GM19240 (cell line): ENCODE results near the gene ALOXE3.
"Not testable (repeated sequence)": the region's sequence is repeated elsewhere in the genome, so short reads cannot be mapped to it uniquely, and the experiment has no call there.

Experiments used
- DNase-seq: peaks from one replicate; pipeline ENCODE4 v3.0.0; 2011; ENCODE audit warnings: low spot score; ENCODE audit not compliant: insufficient read length

Gene ALOXE3

DNA sequence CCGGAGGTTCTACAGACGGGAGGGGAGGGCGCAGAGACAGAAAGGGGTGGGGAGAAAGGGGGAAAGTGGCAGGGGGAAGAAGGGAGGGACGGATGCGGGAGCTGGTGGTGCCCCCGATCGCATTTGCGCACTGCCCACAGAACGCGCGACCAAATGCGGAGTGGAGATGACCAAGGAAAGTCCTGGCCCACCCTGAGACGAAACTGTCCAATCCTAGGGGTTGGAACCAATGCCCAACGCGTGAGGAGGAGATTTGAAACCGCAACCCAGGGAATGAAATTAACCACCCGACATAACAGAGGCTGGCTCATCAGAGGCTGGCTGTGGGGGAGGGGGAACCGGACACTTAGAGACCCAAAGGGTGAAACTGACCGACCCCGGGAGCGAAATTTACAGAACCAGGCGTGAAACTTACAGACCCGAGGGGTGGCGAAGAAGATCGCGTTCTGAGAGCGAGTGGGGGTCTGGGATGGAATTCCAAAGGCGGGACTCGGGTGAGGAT lies 4.2 kb upstream of the ALOXE3 start:
- no peak for DNase-seq

DNA sequence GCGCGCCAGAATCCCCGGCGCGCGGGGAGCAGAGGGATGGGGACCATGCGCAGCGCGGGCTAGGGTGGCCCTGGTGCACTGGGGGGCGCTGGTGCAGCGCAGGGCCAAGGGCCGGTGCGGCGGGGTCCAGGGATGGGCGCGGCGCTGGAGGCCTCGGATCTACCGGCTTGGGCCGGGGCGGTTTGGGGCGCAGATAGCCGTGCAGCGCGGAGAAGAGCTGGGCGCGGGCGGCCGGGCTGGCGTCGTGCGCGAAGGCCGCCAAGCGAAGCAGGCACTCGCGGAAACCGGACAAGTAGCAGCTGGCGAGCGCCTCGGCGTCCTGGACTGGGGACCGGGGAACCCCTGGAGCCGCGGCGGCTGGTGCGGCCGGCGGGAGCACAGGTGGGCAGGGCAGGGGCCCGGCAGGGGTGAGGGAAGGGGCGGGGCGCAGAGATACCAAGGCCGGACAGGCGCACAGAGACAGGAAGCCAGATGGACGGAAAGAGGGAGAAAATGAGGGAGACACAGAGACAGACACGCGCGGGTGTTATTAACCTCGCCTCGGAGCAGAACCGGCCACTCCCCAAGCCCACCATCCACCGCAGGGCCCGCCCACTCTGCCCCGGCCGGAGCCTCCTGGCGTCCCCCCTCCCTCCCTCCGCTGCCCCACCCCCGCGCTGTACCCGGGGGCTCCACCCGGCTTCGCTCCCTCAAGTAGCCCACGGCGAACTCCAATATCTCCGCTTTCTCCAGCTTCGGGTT lies 3.5 kb upstream of the ALOXE3 start:
- no peak for DNase-seq

DNA sequence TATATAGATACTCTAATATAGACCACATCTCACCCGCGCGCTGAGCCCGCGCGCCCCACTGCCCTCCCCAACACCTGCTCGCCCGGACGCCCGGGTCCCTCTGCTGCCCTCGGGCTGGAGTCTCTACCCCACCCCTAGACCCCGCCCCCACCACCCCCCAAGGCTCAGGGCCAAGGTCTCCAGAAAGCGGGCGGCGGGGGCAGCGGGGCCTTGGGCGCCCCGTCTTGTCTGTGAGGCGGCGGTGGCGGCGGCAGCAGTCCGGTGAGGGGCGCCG lies 3.0 kb upstream of the ALOXE3 start:
- no peak for DNase-seq

DNA sequence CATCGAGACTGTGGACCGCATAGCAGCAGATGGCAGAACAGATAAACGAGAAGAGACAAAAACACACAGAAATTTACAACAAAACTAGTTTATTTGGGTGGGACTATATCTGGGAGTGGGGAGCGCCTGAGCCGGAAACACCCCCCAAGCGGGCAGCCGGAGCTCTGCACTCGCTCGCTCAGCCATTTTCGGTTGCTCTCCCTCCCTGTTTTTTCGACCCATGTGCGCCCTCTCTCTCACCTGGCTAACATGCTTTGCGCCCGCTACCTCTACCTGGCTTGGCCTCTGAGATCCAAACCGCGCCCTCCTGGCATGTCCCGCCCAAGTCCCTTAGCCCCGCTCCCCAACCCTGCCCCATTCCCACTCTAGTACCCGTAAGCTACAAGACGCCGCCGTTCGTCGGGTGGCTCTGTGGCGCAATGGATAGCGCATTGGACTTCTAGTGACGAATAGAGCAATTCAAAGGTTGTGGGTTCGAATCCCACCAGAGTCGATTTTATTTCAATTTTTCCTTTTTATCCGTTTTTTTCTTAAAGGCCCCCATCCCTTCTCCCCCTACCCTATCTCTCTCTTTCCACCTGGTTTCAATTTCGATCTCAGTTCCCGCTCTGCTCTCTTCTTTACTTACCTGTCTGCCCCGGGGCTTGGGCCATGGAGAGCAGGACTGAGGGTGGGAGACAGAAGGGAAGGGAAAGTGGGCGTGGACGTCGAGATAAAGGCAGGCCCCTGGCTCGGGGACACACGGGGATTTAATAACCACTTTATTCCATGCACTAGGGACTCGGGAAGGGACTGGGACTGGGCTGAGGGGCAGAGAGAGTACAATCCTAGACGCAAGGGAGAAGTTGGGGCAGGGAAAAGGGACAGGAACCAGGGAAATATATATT lies 2.4 kb upstream of the ALOXE3 start:
- DNase-seq, result no peak

DNA sequence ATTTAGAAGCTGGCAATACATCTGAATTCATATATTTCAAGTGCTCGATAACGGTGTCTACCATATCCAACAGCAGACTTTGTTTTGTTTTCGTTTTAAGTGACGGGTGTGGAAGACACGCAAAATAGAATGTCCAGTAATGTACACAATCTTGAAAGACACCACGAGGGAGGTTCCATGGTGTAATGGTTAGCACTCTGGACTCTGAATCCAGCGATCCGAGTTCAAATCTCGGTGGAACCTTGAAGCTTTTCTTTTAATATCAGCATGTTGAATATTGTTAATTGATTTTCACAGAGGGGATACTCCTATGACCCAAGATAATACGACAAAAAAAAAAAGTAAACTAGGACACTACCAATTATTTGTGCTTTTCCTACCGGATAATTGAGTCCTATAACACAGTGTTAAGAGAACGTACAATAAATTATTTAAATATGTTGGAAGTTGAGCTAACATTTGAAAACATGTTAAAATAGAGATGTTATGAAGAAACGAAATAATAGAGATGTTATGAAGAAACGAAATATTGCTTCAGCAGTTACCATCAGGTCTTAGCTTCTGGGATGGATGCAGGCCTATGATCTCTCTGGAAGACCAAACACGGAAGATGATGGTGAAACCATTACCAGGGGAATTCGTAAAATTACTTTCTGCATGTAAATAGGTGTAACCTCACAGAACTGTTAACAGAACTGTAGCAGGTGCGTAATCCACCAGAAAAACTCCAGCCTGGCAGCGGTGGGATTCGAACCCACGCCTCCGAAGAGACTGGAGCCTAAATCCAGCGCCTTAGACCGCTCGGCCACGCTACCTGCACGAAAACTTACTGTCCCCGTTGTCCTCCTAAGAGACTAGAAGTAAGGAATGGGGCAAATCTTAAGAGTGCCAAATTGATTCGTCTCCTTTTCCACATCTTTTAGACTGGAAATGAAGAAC lies 1.5 kb upstream of the ALOXE3 start:
- no peak for DNase-seq

DNA sequence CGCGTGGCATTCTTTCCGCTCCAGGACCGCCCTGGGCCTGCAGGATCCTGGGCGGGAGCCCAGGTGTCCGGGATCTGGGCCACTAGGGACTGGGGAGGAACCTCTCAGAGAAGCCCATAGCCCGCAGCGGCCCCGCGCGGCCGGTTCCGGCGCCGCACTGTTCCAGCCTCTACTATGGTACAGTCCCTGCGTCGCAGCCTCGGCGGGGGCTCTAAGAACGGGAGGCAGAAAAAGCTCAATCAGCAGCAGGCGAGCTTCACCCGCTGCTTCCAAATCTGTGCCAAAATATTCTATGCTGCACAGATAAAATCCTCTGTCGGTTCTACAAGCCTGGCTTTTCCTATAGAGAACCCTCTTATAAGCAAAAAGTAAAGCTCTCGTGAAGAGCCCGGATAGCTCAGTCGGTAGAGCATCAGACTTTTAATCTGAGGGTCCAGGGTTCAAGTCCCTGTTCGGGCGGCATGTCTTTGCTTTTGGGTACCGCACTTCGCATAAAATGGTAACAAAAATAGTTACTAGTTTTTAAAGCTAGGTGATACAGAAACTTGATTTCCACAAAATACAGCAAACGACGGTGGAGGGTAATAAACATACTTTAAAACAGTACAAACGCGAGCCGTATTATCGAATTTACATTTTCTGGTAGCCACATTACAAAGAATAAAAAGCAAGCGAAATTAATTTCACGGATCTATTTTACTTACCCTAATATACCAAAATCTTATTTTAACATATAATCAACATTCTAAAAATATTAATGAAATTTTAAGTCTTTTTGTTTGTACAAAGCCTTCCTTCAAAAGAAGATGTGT lies 661 bp upstream of the ALOXE3 start:
- DNase-seq, result no peak

DNA sequence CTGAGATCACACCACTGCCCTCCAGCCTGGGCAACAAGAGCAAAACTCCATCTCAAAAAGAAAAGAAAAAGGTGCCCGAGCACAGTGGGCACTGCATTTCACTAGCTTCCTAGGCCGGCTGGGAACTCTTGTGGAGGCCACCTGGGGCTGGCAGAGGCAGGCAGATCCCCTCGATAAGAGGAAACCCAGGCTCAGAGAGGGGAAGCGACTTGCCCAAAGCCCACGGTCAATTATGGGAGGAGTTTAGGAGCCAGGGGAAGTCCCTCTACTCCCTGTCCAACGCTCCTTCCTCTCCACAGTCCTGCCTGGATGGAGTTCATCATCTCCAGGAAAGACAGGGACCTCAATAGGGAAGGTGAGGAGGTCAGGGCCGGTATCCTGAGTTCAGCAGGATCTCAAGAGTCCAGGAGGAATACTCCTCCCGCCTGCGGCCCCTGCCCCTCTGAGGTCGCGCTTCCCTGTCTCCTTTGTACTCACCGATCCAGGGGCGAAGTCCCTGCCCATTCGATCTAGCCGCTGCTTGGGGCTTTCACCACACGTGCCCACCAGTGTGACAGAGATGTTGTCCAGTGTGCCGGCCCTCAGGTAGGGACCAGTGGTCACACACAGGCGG lies 841 bp downstream of the ALOXE3 start:
- DNase-seq, result no peak

DNA sequence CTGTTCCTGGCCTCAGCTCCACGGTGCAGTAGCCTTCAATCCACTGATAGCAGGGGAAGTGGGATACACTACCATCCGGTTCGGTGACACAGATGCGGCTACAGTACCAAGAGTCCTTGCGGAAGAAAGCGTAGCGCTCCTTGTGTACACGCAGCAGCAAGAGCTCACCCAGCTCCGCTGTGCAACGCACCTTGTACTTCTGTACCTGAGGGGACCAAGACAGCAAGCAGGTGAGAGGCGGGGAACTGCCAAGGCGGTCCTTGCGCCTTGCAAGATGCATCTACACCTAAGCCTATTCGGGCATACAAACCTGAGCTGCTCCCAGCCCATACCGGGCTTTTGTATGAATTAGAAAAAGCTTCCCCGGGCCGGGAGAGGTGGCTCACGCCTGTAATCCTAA lies 1.5 kb downstream of the ALOXE3 start:
- DNase-seq, result no peak

DNA sequence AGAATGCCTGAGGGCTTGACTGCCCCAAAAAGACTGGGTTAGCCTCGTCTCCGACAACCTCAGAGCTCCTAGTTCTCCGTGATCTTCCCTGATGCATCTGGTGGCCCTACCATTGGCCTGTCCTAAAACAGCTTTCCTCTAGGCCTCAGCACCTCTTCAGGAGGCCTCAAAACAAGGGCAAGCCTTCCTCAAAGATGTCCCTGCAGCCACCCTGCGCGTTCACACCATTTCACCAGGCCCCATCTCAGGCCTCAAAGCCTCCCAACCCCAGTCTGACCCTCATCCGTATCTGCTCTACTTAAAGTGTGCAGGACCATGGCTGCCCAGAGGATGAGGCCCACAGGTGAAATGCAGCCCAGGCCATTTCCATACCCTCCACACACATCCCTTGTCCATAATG lies 7.4 kb downstream of the ALOXE3 start:
- no peak for DNase-seq

DNA sequence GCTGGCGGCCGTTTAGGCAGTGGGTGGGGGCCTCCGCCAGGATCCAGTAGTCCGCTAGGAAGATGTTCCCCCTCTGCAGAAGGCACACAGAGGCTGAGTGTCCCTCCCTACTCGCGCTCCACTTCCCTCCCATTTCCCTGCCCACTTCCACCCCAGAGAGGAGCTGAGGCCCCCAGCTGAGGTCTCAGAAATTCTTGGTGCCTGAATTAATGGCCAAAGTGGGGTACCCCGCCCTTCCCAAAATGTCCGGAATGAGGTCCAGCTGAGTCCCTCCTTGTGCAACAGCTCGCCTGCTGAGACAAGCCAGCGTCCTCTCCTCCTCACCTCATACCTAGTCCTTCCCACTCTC lies 7.9 kb downstream of the ALOXE3 start:
- DNase-seq, result no peak

DNA sequence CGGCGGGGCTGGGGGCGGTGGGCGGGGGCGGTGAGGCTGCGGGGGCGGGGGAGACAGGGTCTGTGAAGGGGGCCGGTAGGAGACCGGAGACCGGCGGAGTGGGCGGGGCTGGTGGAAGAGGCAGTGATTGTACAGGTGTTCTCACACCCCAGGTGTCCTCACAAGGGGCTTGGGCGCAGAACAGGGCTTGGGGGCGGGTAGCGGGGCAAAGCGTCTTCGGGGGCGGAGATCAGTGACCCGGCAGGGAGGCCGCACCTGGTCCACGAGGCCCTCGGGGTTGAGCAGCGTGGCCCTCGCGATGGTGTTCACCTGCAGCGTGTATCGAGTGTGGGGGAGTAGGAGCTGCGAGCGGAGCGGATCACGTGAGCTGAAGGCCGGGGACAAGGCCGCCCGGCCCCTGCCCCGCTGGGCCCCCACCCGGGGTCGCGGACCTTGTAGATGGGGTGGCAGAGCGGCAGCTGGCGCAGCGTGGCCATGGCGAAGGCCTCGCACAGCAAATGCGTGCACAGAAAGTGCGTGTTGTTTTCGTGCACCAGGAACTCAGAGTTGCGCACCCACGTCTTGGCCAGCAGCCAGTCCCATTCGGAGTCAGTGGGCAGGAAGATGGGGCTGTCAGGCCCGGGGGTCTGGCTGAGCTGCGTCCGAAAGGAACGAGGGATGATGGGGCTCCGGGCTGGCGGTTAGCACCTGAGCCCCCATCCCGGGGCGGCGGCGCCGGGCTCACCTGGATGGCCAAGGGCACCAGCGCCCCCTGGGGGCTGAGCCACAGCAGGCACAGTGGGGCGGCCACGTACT lies 8.5 kb downstream of the ALOXE3 start:
- no peak for DNase-seq

DNA sequence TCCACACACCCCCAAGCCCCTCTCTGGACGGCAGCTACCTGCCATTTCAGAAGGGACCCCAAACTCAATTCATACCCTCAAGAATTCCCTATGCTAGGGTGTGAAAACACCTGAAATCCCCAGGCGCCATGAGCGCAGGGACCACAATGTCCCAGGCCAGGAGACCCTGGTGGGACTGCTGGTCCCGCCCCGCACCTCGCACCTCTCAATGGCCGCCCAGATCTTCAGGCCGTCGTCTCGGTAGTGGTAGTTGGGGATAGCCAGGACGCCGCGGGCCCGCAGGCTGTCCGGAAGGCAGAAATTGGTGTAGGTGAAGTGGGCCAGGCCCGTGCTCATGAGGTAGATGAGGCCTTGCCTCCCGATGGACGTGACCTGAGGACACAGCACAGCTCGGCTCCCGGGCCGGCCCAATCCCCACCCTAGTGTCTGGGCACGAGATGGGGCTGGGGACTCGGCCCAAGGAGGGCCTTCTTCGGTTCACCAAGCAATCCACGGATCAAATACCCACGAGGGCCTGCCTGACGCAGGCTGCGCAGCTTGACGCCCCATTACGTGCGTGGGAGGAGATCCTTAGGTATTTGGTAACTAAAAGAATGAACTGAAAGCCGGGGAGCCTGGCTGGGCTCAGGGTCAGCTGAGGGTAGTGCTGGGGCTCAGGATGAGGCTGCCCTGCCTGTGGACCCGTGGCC lies 9.2 kb downstream of the ALOXE3 start:
- DNase-seq, result no peak

DNA sequence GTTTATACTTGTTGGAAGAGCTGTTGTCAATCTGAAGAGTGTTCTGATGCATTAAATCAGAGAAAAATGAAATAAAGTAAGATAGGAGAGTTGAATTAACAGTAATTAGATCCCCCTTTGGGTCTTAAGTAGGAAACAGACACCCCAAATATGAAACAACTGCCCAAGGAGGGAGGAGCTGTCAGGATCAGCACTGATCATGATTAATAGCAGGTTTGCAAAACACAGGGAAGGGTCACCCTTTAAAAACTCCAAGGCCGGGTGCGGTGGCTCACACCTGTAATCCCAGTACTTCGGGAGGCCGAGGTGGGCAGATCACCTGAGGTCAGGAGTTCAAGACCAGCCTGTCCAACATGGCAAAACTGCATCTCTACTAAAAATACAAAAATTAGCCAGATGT lies 11.3 kb downstream of the ALOXE3 start:
- DNase-seq, result not testable (repeated sequence)

DNA sequence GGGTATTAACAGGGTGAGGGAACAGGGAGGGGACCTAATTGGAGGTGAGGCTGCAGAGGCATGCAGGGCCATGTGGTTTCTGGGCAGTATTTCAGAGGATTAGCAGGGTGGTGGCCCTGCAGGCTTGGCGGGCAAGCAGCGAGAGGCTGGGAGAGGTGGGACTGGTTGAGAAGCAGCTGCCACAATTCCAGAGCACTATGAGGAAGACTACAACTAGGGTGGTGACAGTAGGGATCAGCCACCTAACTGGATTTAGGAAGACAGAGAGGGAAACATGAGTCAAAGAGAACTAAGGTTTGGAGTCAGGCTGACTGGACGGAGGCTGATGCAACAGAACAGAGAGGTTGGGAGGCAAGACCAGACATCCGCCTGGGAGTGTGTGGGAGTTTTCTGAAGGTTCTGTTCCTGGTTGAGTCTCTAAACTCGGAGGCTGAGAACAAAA lies 12.3 kb downstream of the ALOXE3 start:
- no peak for DNase-seq

DNA sequence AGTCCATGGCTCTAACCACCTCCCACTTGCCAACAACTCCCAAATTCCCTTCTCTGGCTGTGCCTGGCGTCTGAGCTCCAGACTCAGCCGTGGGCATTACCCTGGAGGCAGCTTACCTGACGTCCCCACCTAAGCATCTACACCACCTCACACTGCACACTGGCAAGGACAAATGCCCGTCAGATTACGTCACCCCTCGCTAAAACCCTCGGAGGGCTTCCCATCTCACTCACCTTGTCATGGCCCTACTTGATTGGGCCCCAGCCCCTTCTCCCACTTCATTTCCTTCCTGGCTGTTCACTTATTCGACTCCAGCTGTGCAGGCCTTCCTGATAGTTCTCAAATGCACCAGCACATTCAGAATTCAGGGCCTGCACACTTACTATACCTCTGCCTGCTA lies 13.4 kb downstream of the ALOXE3 start:
- no peak for DNase-seq

DNA sequence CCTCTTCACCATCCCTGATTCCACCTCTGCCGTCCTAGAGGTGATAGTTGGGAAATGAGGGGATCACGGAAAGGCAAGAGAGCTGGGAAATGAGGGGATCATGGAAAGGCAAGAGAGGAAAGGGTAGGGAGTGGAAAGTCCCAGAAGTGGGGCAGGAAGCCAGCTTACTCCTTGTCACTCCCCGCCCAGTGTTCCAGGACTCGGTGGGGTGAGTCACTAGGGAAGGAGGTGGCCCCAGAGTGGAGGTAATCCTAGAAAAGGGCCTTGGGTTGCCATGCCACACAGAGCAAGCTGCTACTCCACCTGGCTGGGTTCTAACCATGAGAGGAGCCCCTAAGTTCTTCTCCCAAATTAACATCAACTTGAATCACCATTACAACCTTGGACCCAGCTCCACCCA lies 14.8 kb downstream of the ALOXE3 start:
- DNase-seq, result no peak

DNA sequence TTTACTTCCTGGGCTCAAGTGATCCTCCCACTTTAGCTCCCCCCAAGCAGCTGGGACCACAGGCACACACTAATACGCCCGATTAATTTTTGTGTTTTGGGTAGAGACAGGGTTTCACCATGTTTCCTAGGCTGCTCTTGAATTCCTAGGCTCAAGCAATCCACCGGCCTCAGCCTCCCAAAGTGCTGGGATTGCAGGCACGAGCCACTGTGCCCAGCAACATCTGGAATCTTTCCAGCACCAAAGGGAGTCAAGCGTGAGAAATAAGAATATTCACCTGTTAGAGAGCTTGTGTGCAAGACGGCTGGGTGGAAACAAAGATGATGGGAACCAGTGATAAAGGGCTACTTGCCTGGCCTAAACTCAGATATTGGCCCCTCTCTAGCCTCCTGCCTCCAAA lies 16.6 kb downstream of the ALOXE3 start:
- no peak for DNase-seq

DNA sequence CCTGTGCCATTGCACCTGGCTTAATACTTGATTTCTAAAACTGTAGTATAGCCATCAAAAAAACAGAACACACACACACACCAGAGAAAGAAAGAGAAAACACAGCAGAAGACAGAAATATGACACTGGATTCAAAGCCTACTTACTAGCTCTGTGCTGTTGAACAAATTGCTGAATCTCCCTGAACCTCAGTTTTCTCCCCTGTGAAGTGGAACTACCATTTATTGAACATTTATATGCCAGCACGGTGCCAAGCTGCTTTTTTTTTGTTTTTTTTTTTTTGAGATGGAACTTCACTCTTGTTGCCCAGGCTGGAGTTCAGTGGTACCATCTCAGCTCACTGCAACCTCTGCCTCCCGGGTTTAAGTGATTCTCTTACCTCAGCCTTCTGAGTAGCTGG lies 17.6 kb downstream of the ALOXE3 start:
- no peak for DNase-seq

DNA sequence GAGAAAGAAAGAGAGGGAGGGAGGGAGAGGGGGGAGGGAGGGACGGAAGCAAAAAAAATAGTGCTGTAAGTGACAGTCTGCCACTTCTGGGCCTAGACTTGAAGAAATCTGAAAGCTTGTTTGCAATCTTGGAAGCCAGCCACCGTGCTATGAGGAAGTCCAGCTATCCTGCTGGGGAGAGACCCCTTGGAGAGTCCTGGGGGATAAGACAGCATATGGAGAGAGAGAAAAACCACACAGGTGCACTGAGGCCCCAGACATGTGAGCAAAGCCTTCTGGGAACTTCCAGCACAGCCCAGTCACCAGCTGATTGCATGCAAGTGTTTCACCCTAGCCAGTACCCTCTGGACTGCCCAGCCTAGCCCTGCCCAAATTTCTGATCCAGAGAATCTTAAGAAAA lies 18.2 kb downstream of the ALOXE3 start:
- no peak for DNase-seq
